Psoas muscle (tissue), 8 donors: ENCODE data around the gene OLA1. TPM values are rescaled to one million over a fixed set of nuclear protein-coding genes. Genes with fewer than 3 reads are reported as not detected.

Source experiments
- ATAC-seq, 4 donors: fragments of 200-7000 bp; cut with Tn5 transposase; one replicate each; pipeline ENCODE4 v1.9.1; 2020; ENCODE audit warnings: moderate library complexity in 3 of 4, mild to moderate bottlenecking in 2 of 4
- DNase-seq, 2 donors: peaks; one replicate each; pipeline ENCODE4 v3.0.0-alpha.2; 2020
- H3K27ac ChIP-seq: fragments of 200-600 bp; one replicate; pipeline ENCODE4 v1.8.0; 2022
- H3K27me3 ChIP-seq, 3 donors: fragments of 200-600 bp in 1 of 3; one replicate each; pipeline versions ENCODE4 v1.6.1 to v1.8.0; 2013 to 2022; ENCODE audit warnings: low read length in 2 of 3, mild to moderate bottlenecking in 2 of 3, moderate library complexity in 1 of 3; ENCODE audit not compliant: insufficient read depth in 3 of 3
- H3K36me3 ChIP-seq, 2 donors: fragments of 200-600 bp in 1 of 2; one replicate each; pipeline versions ENCODE4 v1.6.1 to v1.8.0; 2013 to 2022; ENCODE audit warnings: low read depth in 1 of 2, mild to moderate bottlenecking in 1 of 2, moderate library complexity in 1 of 2; ENCODE audit not compliant: insufficient read depth in 1 of 2
- H3K4me1 ChIP-seq: fragments of 200-600 bp; one replicate; pipeline ENCODE4 v1.8.0; 2022
- H3K4me3 ChIP-seq: fragments of 200-600 bp; one replicate; pipeline ENCODE4 v1.8.0; 2022; ENCODE audit warnings: mild to moderate bottlenecking
- H3K9me3 ChIP-seq: fragments of 200-600 bp; one replicate; pipeline ENCODE4 v1.8.0; 2022
- WGBS, 3 donors: extraction: QIAGEN DNeasy Blood & Tissue Kit; methylation state at CpG; one replicate each; pipeline versions ENCODE4 v1.1.6 to v1.1.7; 2013; 5-methylcytosine and 5-hydroxymethylcytosine counted together
- intact Hi-C, 2 donors: fragments of 100-400 bp; cut with DNase I; formaldehyde crosslinking; loops; one replicate each; pipeline versions ENCODE4 v1.11.0 to v1.14.2; 2022
- polyA plus RNA-seq, 3 donors: library from polyadenylated mRNA; stranded (reverse); fragments of 200-250 nt; gene quantifications; one replicate each; pipeline ENCODE4 v1.2.3, GENCODE V29; 2013
- total RNA-seq, 4 donors: library from RNA; stranded (reverse); fragmentation: NEBNext Ultra II Directional in 2 of 4; extraction: Animal tissue kit (Norgen Biotek cat#: 25700) in 2 of 4; gene quantifications; one replicate each; pipeline versions ENCODE4 v1.2.1 to v1.2.4, GENCODE V29; 2021 to 2023
- TF ChIP-seq, protein P1 (sequence below): fragments of 200-600 bp; IDR thresholded peaks from one replicate; pipeline ENCODE4 v1.8.0; 2022; ENCODE audit warnings: antibody characterized with exemption
- donor health status: healthy with polysubstance abuse.
- donor health status: DM: no; HTN: no; CAD: no; lungs with moderate emphysema.
- donor health status: Bipolar disorder and iron deficiency.
- donor health status: healthy.
- donor health status: DM: yes; HTN: yes; CAD: no.
- donor health status: DM: no; HTN: no; CAD: no.
- donor health status: DM: no; HTN: no; CAD: no.
- donor health status: DM: yes; HTN: yes; CAD: no.

The OLA1 gene
- total and polyA plus RNA-seq, 7 donors, result 86.8 to 125 (median 112) TPM

DNA sequence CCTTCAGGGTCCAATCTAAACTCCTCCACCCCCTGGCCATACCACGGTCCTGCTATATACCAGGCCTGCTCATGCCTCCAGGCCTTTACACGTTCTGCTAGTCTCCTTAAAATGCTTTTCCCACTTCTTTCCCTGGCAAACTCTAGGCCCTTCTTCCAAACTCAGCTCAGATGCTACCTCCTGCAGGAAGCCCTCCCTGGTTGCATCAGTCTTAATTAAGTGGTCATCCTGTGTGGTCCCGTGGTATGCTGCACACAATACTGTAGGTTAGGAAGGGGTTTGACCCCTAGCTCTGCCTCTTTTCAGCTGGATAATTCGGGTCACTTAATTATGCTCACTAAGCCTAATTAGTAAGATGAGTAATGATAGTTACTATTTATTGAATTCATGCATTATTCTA, 197.3 kb downstream of the OLA1 start:
- intact Hi-C loops, result no loop called here
- H3K4me3 ChIP-seq, result no peak overlapping the region
- H3K4me1 ChIP-seq, result no peaks in the 10 kb centered on the region
- ATAC-seq (no peak), DNase-seq (no peak)
- H3K27ac ChIP-seq, result no peak overlapping the region
- peaks cover 0 to 2% (median 0%) of the 10 kb centered on the region in 3 donors for H3K27me3 ChIP-seq
- no peaks in the 10 kb centered on the region for H3K9me3 ChIP-seq
- WGBS, 3 donors, result 90 to 96% (median 94%) methylated on average over 4 of the region's 4 CpGs
- TF ChIP-seq, protein P1, sequence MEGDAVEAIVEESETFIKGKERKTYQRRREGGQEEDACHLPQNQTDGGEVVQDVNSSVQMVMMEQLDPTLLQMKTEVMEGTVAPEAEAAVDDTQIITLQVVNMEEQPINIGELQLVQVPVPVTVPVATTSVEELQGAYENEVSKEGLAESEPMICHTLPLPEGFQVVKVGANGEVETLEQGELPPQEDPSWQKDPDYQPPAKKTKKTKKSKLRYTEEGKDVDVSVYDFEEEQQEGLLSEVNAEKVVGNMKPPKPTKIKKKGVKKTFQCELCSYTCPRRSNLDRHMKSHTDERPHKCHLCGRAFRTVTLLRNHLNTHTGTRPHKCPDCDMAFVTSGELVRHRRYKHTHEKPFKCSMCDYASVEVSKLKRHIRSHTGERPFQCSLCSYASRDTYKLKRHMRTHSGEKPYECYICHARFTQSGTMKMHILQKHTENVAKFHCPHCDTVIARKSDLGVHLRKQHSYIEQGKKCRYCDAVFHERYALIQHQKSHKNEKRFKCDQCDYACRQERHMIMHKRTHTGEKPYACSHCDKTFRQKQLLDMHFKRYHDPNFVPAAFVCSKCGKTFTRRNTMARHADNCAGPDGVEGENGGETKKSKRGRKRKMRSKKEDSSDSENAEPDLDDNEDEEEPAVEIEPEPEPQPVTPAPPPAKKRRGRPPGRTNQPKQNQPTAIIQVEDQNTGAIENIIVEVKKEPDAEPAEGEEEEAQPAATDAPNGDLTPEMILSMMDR, result no peak
- H3K36me3 ChIP-seq, result no peaks in the 10 kb centered on the region

DNA sequence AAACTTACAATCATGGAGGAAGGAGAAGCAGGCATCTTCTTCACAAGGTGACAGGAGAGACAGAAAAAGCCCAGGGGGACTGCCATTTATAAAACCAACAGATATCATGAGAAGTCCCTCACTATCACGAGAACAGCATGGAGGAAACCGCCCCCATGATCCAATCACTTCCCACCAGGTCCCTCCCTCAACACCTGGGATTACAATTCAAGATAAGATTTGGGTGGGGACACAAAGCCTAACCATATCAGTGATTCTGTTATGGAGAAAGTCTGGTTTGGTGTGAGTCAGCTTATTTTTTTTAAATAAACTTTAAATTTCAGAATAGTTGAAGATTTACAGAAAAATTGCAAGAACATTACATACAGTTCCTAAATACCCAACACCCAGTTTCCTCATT, 198.4 kb downstream of the OLA1 start:
- Histone ChIP-seq H3K36me3 (no peaks in the 10 kb centered on the region), H3K27me3 (no peaks in the 10 kb centered on the region), H3K27ac (no peak overlapping the region), H3K4me3 (no peak overlapping the region), H3K4me1 (no peaks in the 10 kb centered on the region), H3K9me3 (no peaks in the 10 kb centered on the region)
- 65 to 96% (median 83%) methylated on average over 2 of the region's 2 CpGs for WGBS, 3 donors
- no peak for DNase-seq
- ATAC-seq, result no peak
- intact Hi-C loops, result loop anchor here (10.0 kb wide), 3 partner anchors 165 to 645 kb away; no protein-coding TSS in a partner anchor
- TF ChIP-seq, protein P1, result no peak

DNA sequence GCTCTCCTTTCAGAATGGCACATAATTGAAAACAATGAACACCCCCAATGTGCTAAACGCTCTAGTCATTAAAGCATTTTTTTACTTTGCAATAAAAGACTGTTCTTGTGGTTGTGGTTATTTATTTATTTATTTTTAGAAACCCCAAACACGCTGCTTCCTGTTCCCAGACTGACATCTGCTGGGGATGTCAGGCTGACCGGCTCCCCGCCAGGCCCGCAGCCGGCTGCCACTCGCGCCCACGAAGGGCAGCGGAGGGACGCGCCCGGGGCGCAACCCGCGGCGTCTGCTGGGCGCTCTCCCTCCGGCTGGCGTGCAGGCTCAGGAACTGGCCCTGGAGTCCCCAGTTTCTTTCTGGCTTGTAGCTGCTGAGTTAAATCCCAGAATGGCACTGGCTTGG, 200.1 kb downstream of the OLA1 start:
- H3K9me3 ChIP-seq, result no peaks in the 10 kb centered on the region
- TF ChIP-seq, protein P1, result no peak
- WGBS, 3 donors, result 90 to 92% (median 92%) methylated on average over 20 of the region's 20 CpGs
- H3K36me3 ChIP-seq, result no peaks in the 10 kb centered on the region
- no peaks in the 10 kb centered on the region for H3K4me1 ChIP-seq
- DNase-seq, result no peak
- no peaks in the 10 kb centered on the region for H3K27me3 ChIP-seq
- no peak overlapping the region for H3K4me3 ChIP-seq
- intact Hi-C loops, result loop anchor here (10.0 kb wide), 3 partner anchors 163 to 643 kb away; no protein-coding TSS in a partner anchor
- ATAC-seq, result no peak
- no peak overlapping the region for H3K27ac ChIP-seq

DNA sequence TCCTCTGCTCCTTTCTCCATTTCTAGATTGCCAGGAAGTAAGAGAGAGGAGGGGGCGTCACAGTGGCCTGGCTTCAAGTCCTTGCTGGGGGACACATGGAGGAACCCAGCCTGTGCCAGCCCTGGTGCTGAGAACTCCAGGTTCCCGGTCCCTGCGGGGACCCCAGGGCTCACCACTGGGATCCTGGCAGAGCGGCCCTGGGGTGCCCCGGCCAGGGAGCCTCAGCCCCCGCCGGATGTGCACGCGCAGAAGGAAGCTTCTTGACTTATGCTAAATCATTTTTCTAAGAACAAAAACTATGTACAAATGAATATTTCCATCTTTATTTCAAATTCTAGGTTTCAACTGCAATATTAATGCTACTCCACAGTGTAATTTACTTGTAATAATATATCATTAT, 200.6 kb downstream of the OLA1 start:
- WGBS, 3 donors, result 79 to 90% (median 90%) methylated on average over 9 of the region's 9 CpGs

More for the DNA sequence above, 200.6 kb downstream of the OLA1 start:
- intact Hi-C loops, result loop anchor here (10.0 kb wide), 3 partner anchors 163 to 643 kb away; no protein-coding TSS in a partner anchor
- no peak overlapping the region for H3K27ac ChIP-seq
- TF ChIP-seq, protein P1, result no peak
- H3K27me3 ChIP-seq, result no peaks in the 10 kb centered on the region
- DNase-seq (no peak), ATAC-seq (no peak)
- no peaks in the 10 kb centered on the region for H3K9me3 ChIP-seq
- H3K4me1 ChIP-seq, result no peaks in the 10 kb centered on the region
- H3K4me3 ChIP-seq, result no peak overlapping the region
- H3K36me3 ChIP-seq, result no peaks in the 10 kb centered on the region
